GM18870 (cell line): ENCODE results near the gene ZNF23.

Source experiments
- ATAC-seq: cut with Tn5 transposase; IDR thresholded peaks from one replicate; pipeline ENCODE4 v1.9.1; 2021; ENCODE audit warnings: moderate library complexity; ENCODE audit not compliant: unreplicated experiment

The ZNF23 gene

GRCh38 chr16:71472051-71472450 lies 10.0 kb upstream of the ZNF23 start:
- no peak for ATAC-seq

- ATAC-seq = no peak
Observed at GRCh38 chr16:71467810-71468209, 5.8 kb upstream of the ZNF23 start.

- no peak for ATAC-seq
Observed at GRCh38 chr16:71464231-71464630, 2.2 kb upstream of the ZNF23 start.

GRCh38 chr16:71460941-71461340 lies 1.1 kb downstream of the ZNF23 start:
- no peak for ATAC-seq

GRCh38 chr16:71460236-71460635 lies 1.8 kb downstream of the ZNF23 start:
- no peak for ATAC-seq

GRCh38 chr16:71459510-71459909 lies 2.5 kb downstream of the ZNF23 start:
- no peak for ATAC-seq

GRCh38 chr16:71456801-71457200 lies 5.2 kb downstream of the ZNF23 start:
- no peak for ATAC-seq

- no peak for ATAC-seq
Observed at GRCh38 chr16:71453036-71453435, 9.0 kb downstream of the ZNF23 start.

- ATAC-seq = no peak
Observed at GRCh38 chr16:71449020-71449419, 13.0 kb downstream of the ZNF23 start.

GRCh38 chr16:71448274-71448866 lies 13.7 kb downstream of the ZNF23 start:
- no peak for ATAC-seq

GRCh38 chr16:71443714-71444113 lies 18.3 kb downstream of the ZNF23 start:
- no peak for ATAC-seq

- ATAC-seq = no peak
Observed at GRCh38 chr16:71442051-71442440, 20.0 kb downstream of the ZNF23 start, which contains the start of gene TLE7. Gene TLE7, minus strand, starts transcription at chr16:71442054. Its CDS starts 8,730 bp downstream, at chr16:71433324.

GRCh38 chr16:71441348-71442050 lies 20.5 kb downstream of the ZNF23 start:
- no peak for ATAC-seq

GRCh38 chr16:71440669-71441347 lies 21.2 kb downstream of the ZNF23 start:
- no peak for ATAC-seq

- no peak for ATAC-seq
Observed at GRCh38 chr16:71439523-71439922, 22.5 kb downstream of the ZNF23 start.

GRCh38 chr16:71436473-71436872 lies 25.6 kb downstream of the ZNF23 start:
- ATAC-seq = no peak

- no peak for ATAC-seq
Observed at GRCh38 chr16:71432906-71433305, 29.1 kb downstream of the ZNF23 start.

- ATAC-seq = no peak
Observed at GRCh38 chr16:71431991-71432390, 30.1 kb downstream of the ZNF23 start.

GRCh38 chr16:71431176-71431575 lies 30.9 kb downstream of the ZNF23 start:
- no peak for ATAC-seq

GRCh38 chr16:71430744-71431143 lies 31.3 kb downstream of the ZNF23 start:
- no peak for ATAC-seq

GRCh38 chr16:71429581-71429980 lies 32.5 kb downstream of the ZNF23 start:
- no peak for ATAC-seq

- ATAC-seq = no peak
Observed at GRCh38 chr16:71428883-71429282, 33.2 kb downstream of the ZNF23 start.
